Stimulated activated naive CD8-positive, alpha-beta T cell treated with anti-CD3 and anti-CD28 coated beads, Interleukin-15, amount 100 ng/mL, for 72 hours (primary cell): ENCODE data around the gene HNF1A.

ENCODE experiments used
- ATAC-seq: fragments of 150-1000 bp; cut with Tn5 transposase; 2 replicates; pipeline ENCODE4 v1.10.0; 2021; ENCODE audit warnings: mild to moderate bottlenecking, moderate library complexity
- DNase-seq, 2 donors: peaks; one replicate each; pipeline ENCODE4 v3.0.0; 2021 to 2022
- H3K27ac Mint-ChIP-seq, 2 donors: one replicate each; pipeline ENCODE4 v1.8.0; 2022; ENCODE audit warnings: mild to moderate bottlenecking in 2 of 2, mixed read lengths in 2 of 2, moderate library complexity in 2 of 2
- H3K27me3 Mint-ChIP-seq: one replicate; pipeline ENCODE4 v1.8.0; 2022; ENCODE audit warnings: mixed read lengths
- H3K4me1 Mint-ChIP-seq: one replicate; pipeline ENCODE4 v1.8.0; 2022; ENCODE audit warnings: mild to moderate bottlenecking, mixed read lengths
- H3K4me3 Mint-ChIP-seq, 2 donors: one replicate each; pipeline ENCODE4 v1.8.0; 2022; ENCODE audit warnings: mild to moderate bottlenecking in 2 of 2, mixed read lengths in 2 of 2, moderate library complexity in 1 of 2
- H3K9me3 Mint-ChIP-seq, 2 donors: one replicate each; pipeline ENCODE4 v1.8.0; 2022; ENCODE audit warnings: mixed read lengths in 2 of 2

The HNF1A gene

GRCh38 chr12:120978296-120979219, at the start of gene HNF1A:
Gene HNF1A (plus strand): TSS chr12:120978543. CDS start chr12:120978769, 226 bp downstream.
- Mint-ChIP-seq H3K4me1 (no peaks in the 10 kb centered on the region), H3K4me3 (no peak within 1 kb of the TSS), H3K9me3 (no peaks in the 10 kb centered on the region), H3K27ac (no peak within 1 kb of the TSS), H3K27me3 (no peaks in the 10 kb centered on the region)
- ATAC-seq = no peak
- no peak for DNase-seq

GRCh38 chr12:120928864-120929652, 49.3 kb upstream of the HNF1A start:
- no peaks in the 10 kb centered on the region for H3K9me3 Mint-ChIP-seq
- no peak overlapping the region for H3K27ac Mint-ChIP-seq
- H3K4me3 Mint-ChIP-seq = no peak overlapping the region
- no peaks in the 10 kb centered on the region for H3K4me1 Mint-ChIP-seq
- ATAC-seq (no peak), DNase-seq (no peak)
- no peaks in the 10 kb centered on the region for H3K27me3 Mint-ChIP-seq

- DNase-seq (no peak), ATAC-seq (no peak)
- H3K4me1 Mint-ChIP-seq = no peaks in the 10 kb centered on the region
- H3K9me3 Mint-ChIP-seq = no peaks in the 10 kb centered on the region
- H3K4me3 Mint-ChIP-seq = no peak overlapping the region
- H3K27me3 Mint-ChIP-seq = no peaks in the 10 kb centered on the region
- H3K27ac Mint-ChIP-seq = no peak overlapping the region
These were observed 48.3 kb upstream of the HNF1A start for GRCh38 chr12:120930032-120930431.

- ATAC-seq = no peak
- Mint-ChIP-seq H3K4me1 (no peaks in the 10 kb centered on the region), H3K27ac (no peak overlapping the region), H3K4me3 (no peak overlapping the region), H3K9me3 (no peaks in the 10 kb centered on the region), H3K27me3 (peaks cover 11% of the 10 kb centered on the region)
- DNase-seq = no peak
These were observed 46.3 kb upstream of the HNF1A start for GRCh38 chr12:120932058-120932457.

GRCh38 chr12:120932956-120933526, 45.3 kb upstream of the HNF1A start:
- Mint-ChIP-seq H3K27ac (peak overlapping the region in 1 of 2 donors; percentile 73), H3K9me3 (no peaks in the 10 kb centered on the region), H3K4me1 (no peaks in the 10 kb centered on the region), H3K27me3 (peaks cover 21% of the 10 kb centered on the region), H3K4me3 (no peak overlapping the region)
- ATAC-seq (no peak), DNase-seq (no peak)

- Mint-ChIP-seq H3K27me3 (peaks cover 21% of the 10 kb centered on the region), H3K4me1 (no peaks in the 10 kb centered on the region), H3K4me3 (no peak overlapping the region), H3K27ac (peak overlapping the region in 1 of 2 donors; percentile 73), H3K9me3 (no peaks in the 10 kb centered on the region)
- ATAC-seq (no peak), DNase-seq (no peak)
These were observed 44.6 kb upstream of the HNF1A start for GRCh38 chr12:120933786-120934185.

GRCh38 chr12:120936197-120936596, 42.1 kb upstream of the HNF1A start:
- Mint-ChIP-seq H3K4me3 (no peak overlapping the region), H3K27ac (peak overlapping the region in 1 of 2 donors; percentile 20), H3K4me1 (no peaks in the 10 kb centered on the region), H3K9me3 (no peaks in the 10 kb centered on the region), H3K27me3 (peaks cover 31% of the 10 kb centered on the region)
- ATAC-seq (no peak), DNase-seq (no peak)

- no peaks in the 10 kb centered on the region for H3K4me1 Mint-ChIP-seq
- no peaks in the 10 kb centered on the region for H3K9me3 Mint-ChIP-seq
- no peak for DNase-seq
- ATAC-seq = no peak
- no peak overlapping the region for H3K27ac Mint-ChIP-seq
- H3K27me3 Mint-ChIP-seq = peaks cover 31% of the 10 kb centered on the region
- H3K4me3 Mint-ChIP-seq = no peak overlapping the region
These were observed 39.8 kb upstream of the HNF1A start for GRCh38 chr12:120938496-120938895.

GRCh38 chr12:120939523-120939922, 38.8 kb upstream of the HNF1A start:
- Mint-ChIP-seq H3K9me3 (no peaks in the 10 kb centered on the region), H3K4me1 (peaks cover 3% of the 10 kb centered on the region), H3K27me3 (peaks cover 31% of the 10 kb centered on the region), H3K27ac (no peak overlapping the region), H3K4me3 (no peak overlapping the region)
- DNase-seq (no peak), ATAC-seq (no peak)

GRCh38 chr12:120940006-120940405, 38.3 kb upstream of the HNF1A start:
- no peak overlapping the region for H3K27ac Mint-ChIP-seq
- peaks cover 31% of the 10 kb centered on the region for H3K27me3 Mint-ChIP-seq
- ATAC-seq (no peak), DNase-seq (no peak)
- no peaks in the 10 kb centered on the region for H3K9me3 Mint-ChIP-seq
- H3K4me1 Mint-ChIP-seq = peaks cover 7% of the 10 kb centered on the region
- H3K4me3 Mint-ChIP-seq = no peak overlapping the region

GRCh38 chr12:120940799-120941198, 37.5 kb upstream of the HNF1A start:
- DNase-seq (no peak), ATAC-seq (no peak)
- Mint-ChIP-seq H3K9me3 (no peaks in the 10 kb centered on the region), H3K4me3 (no peak overlapping the region), H3K4me1 (peaks cover 12% of the 10 kb centered on the region), H3K27ac (no peak overlapping the region), H3K27me3 (peaks cover 31% of the 10 kb centered on the region)

- peaks cover 14% of the 10 kb centered on the region for H3K4me1 Mint-ChIP-seq
- H3K9me3 Mint-ChIP-seq = no peaks in the 10 kb centered on the region
- no peak overlapping the region for H3K4me3 Mint-ChIP-seq
- ATAC-seq = no peak
- no peak overlapping the region for H3K27ac Mint-ChIP-seq
- peaks cover 27% of the 10 kb centered on the region for H3K27me3 Mint-ChIP-seq
- no peak for DNase-seq
These were observed 36.9 kb upstream of the HNF1A start for GRCh38 chr12:120941412-120941811.

GRCh38 chr12:120941846-120942405, 36.4 kb upstream of the HNF1A start:
- H3K4me1 Mint-ChIP-seq = peaks cover 14% of the 10 kb centered on the region
- H3K4me3 Mint-ChIP-seq = no peak overlapping the region
- H3K27ac Mint-ChIP-seq = no peak overlapping the region
- H3K9me3 Mint-ChIP-seq = no peaks in the 10 kb centered on the region
- H3K27me3 Mint-ChIP-seq = peaks cover 22% of the 10 kb centered on the region
- DNase-seq (no peak), ATAC-seq (no peak)

- DNase-seq = no peak
- no peak overlapping the region for H3K4me3 Mint-ChIP-seq
- no peaks in the 10 kb centered on the region for H3K9me3 Mint-ChIP-seq
- peaks cover 10% of the 10 kb centered on the region for H3K27me3 Mint-ChIP-seq
- H3K27ac Mint-ChIP-seq = no peak overlapping the region
- H3K4me1 Mint-ChIP-seq = peaks cover 14% of the 10 kb centered on the region
- ATAC-seq = no peak
These were observed 34.9 kb upstream of the HNF1A start for GRCh38 chr12:120943482-120943881.

GRCh38 chr12:120944645-120945217, 33.6 kb upstream of the HNF1A start:
- peak overlapping the region; percentile 39 to 68 for H3K27ac Mint-ChIP-seq
- no peaks in the 10 kb centered on the region for H3K9me3 Mint-ChIP-seq
- H3K4me1 Mint-ChIP-seq = peaks cover 14% of the 10 kb centered on the region
- H3K27me3 Mint-ChIP-seq = peaks cover 5% of the 10 kb centered on the region
- H3K4me3 Mint-ChIP-seq = peak overlapping the region in 1 of 2 donors; percentile 52
- ATAC-seq (peak; percentile 87), DNase-seq (peak; percentile 59 to 70)
